ENCODE data around the gene ZNF500. TPM values are rescaled to one million over a fixed set of nuclear protein-coding genes. Genes with fewer than 3 reads are reported as not detected.

Gene ZNF500
- total and polyA plus RNA-seq, 2 donors (not counting 1 experiment from before 2014, with no cell fraction given) = 3.1 to 7.1 TPM

DNA sequence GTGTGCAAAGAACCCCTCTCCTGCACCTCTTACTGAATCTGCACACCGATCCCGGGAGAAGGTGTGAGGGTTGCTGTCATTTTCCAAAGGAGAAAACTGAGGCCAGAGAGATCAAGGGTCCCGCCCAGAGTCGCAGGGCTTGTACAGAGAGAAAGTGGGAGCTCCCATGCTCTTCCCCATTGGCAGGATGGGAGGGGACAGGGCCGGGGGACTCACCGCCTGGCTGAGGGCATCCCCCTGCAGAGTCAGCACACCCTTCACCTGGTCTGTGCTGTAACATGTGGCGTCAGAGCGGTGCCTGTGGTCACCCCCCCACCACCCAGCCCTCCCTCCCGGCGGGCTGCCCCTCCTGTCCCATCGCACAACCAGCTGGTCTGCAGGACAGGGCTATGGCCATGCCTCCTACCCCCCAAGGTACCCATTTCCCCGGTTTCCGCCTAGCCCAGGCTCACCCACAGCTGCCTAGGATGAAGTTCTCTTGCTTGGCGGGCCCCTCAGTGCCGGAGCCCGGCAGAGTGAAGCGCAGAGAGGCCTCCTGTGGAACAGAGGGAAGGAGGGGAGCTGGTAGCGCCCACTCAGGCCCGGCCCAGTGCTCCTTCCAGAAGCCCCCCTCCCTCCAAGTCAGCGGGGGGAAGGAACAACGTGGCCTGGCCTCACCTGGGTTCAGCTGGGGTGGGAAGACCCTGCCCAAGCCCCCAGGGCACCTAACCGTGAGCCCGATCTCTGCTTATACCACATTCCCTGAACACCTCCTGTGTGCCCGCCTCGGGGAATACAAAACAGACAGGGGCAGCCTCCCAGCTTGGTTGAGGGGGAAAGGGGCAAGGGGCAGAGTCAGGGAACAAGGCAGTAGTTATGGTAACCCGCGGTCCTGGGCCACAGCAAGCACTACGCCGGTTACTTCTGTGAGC is 34.3 kb upstream of the ZNF500 start:
- DNase-seq (ENCODE audit: low read depth in 2 of 2) = no peak
- Histone ChIP-seq H3K4me3 (replicated peaks in 1 of 4; ENCODE audit: control extremely low read depth in 1 of 4, insufficient read depth in 1 of 4, low read depth in 3 of 4, low read length in 4 of 4) (peak overlapping the region; percentile 62 to 79 (median 75)), H3K27ac (ENCODE audit: insufficient read depth, low read length) (no peak overlapping the region), H3K9ac (ENCODE audit: insufficient read depth, low read length) (peak overlapping the region; percentile 26), H3K4me1 (ENCODE audit: control insufficient read depth, extremely low read depth, insufficient read depth, low read length) (peaks cover 2% of the 10 kb centered on the region), H3K27me3 (ENCODE audit: control insufficient read depth, insufficient read depth, low read length) (no peaks in the 10 kb centered on the region), H2AFZ (ENCODE audit: low read length) (peak overlapping the region; percentile 91), H4K20me1 (ENCODE audit: control insufficient read depth, extremely low read depth, insufficient read depth, low read length) (no peaks in the 10 kb centered on the region), H3K79me2 (ENCODE audit: control insufficient read depth, insufficient read depth, low read length) (no peaks in the 10 kb centered on the region), H3K36me3 (ENCODE audit: control insufficient read depth, insufficient read depth, low read length) (peaks cover 6% of the 10 kb centered on the region), H3K9me3 (ENCODE audit: control insufficient read depth, insufficient read depth, low read depth, low read length) (no peaks in the 10 kb centered on the region), H3K4me2 (ENCODE audit: extremely low read depth, insufficient read depth, low read length) (peak overlapping the region; percentile 88)
- no peak for TF ChIP-seq EZH2 (IDR thresholded peaks at IDR 0.05; ENCODE audit: low read length, missing control alignments)
- TF ChIP-seq, protein P1, sequence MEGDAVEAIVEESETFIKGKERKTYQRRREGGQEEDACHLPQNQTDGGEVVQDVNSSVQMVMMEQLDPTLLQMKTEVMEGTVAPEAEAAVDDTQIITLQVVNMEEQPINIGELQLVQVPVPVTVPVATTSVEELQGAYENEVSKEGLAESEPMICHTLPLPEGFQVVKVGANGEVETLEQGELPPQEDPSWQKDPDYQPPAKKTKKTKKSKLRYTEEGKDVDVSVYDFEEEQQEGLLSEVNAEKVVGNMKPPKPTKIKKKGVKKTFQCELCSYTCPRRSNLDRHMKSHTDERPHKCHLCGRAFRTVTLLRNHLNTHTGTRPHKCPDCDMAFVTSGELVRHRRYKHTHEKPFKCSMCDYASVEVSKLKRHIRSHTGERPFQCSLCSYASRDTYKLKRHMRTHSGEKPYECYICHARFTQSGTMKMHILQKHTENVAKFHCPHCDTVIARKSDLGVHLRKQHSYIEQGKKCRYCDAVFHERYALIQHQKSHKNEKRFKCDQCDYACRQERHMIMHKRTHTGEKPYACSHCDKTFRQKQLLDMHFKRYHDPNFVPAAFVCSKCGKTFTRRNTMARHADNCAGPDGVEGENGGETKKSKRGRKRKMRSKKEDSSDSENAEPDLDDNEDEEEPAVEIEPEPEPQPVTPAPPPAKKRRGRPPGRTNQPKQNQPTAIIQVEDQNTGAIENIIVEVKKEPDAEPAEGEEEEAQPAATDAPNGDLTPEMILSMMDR (conservative IDR thresholded peaks at IDR 0.05 in 1 of 2, IDR thresholded peaks at IDR 0.05 in 1 of 2; ENCODE audit: low read depth in 1 of 2, low read length in 2 of 2) = no peak

DNA sequence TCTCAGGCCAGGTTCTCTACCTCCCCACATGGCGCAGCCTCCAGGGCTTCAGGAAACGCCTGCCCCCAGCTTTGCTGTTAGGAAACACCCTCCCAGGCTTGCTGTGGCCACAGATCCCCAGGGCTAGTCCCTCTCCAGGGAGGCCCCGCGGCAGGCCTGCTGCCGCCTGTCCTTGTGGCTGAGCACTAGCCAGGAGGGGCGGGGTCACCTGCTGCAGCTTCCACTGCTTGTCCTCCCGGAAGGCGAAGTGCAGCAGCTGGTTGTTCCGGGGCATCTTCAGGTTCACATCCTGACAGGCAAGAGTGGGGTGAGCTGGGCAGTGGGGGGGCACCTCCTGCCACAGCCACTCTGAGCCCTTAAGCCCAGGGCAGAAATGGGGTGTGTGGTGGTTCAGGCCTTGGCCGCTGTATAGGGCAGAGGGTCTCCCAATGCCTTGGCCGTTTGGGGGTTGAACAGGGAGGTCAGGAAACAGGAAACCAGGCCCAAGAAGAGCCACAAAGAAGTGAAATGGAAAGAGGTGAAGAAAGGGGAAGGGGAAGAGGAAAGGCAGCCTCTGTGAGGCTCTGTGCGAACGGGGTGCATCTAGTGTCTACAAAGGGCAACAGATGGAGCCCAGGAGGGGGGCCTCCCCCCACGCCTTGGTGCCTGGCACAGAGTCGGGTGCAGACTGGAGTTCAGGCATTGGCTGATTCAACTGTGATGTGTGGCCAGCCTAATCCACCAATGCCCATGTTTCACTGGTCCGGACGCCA is 33.5 kb upstream of the ZNF500 start:
- H3K9me3 ChIP-seq (ENCODE audit: control insufficient read depth, insufficient read depth, low read depth, low read length) = no peaks in the 10 kb centered on the region
- H3K27ac ChIP-seq (ENCODE audit: insufficient read depth, low read length) = no peak overlapping the region
- no peak for TF ChIP-seq EZH2 (IDR thresholded peaks at IDR 0.05; ENCODE audit: low read length, missing control alignments)
- TF ChIP-seq, protein P1 (conservative IDR thresholded peaks at IDR 0.05 in 1 of 2, IDR thresholded peaks at IDR 0.05 in 1 of 2; ENCODE audit: low read depth in 1 of 2, low read length in 2 of 2) = no peak
- no peak overlapping the region for H3K4me3 ChIP-seq (replicated peaks in 1 of 4; ENCODE audit: control extremely low read depth in 1 of 4, insufficient read depth in 1 of 4, low read depth in 3 of 4, low read length in 4 of 4)
- H2AFZ ChIP-seq (ENCODE audit: low read length) = no peak overlapping the region
- peaks cover 6% of the 10 kb centered on the region for H3K36me3 ChIP-seq (ENCODE audit: control insufficient read depth, insufficient read depth, low read length)
- no peak for DNase-seq (ENCODE audit: low read depth in 2 of 2)
- H3K4me1 ChIP-seq (ENCODE audit: control insufficient read depth, extremely low read depth, insufficient read depth, low read length) = peaks cover 2% of the 10 kb centered on the region
- H4K20me1 ChIP-seq (ENCODE audit: control insufficient read depth, extremely low read depth, insufficient read depth, low read length) = no peaks in the 10 kb centered on the region
- no peaks in the 10 kb centered on the region for H3K79me2 ChIP-seq (ENCODE audit: control insufficient read depth, insufficient read depth, low read length)
- H3K9ac ChIP-seq (ENCODE audit: insufficient read depth, low read length) = no peak overlapping the region
- H3K4me2 ChIP-seq (ENCODE audit: extremely low read depth, insufficient read depth, low read length) = no peak overlapping the region
- H3K27me3 ChIP-seq (ENCODE audit: control insufficient read depth, insufficient read depth, low read length) = no peaks in the 10 kb centered on the region

DNA sequence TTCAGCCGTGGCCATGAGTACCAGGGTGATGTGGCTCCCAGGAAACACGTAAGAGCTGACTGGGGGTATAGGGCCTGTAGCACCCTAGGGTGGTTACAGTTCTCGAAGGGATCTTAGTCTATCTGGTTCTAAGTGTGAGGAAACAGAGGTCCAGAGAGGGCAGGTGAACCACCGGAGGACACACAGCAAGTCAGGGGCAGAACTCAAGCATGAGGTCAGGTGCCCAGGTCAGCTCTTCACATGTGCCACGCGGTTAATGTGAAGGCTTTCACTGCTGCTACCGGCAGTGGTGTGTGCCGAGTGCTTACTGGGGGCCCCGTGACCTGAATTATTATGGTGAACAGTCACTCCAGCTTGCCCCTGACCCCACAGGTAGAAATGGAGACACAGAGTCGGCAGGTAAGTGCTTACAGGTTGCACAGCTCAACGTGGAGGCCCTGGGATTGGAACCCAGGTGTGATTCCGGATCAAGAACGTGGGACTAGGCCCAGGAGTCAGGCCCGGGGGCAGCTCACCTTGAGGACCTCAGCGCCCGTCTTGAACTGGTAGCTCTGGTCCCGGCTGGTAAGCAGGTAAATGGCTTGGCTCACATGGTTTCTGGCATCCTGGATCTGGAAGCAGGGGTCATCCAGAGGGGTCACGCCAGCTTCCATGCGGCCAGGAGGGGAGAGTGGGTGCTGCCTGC is 32.4 kb upstream of the ZNF500 start:
- Histone ChIP-seq H3K4me3 (replicated peaks in 1 of 4; ENCODE audit: control extremely low read depth in 1 of 4, insufficient read depth in 1 of 4, low read depth in 3 of 4, low read length in 4 of 4) (no peak overlapping the region), H3K27ac (ENCODE audit: insufficient read depth, low read length) (no peak overlapping the region)
- no peak for DNase-seq (ENCODE audit: low read depth in 2 of 2)

More for the DNA sequence above, 32.4 kb upstream of the ZNF500 start:
- Histone ChIP-seq H4K20me1 (ENCODE audit: control insufficient read depth, extremely low read depth, insufficient read depth, low read length) (no peaks in the 10 kb centered on the region), H3K4me2 (ENCODE audit: extremely low read depth, insufficient read depth, low read length) (no peak overlapping the region), H3K9ac (ENCODE audit: insufficient read depth, low read length) (no peak overlapping the region), H3K79me2 (ENCODE audit: control insufficient read depth, insufficient read depth, low read length) (no peaks in the 10 kb centered on the region), H2AFZ (ENCODE audit: low read length) (no peak overlapping the region), H3K4me1 (ENCODE audit: control insufficient read depth, extremely low read depth, insufficient read depth, low read length) (peaks cover 2% of the 10 kb centered on the region), H3K9me3 (ENCODE audit: control insufficient read depth, insufficient read depth, low read depth, low read length) (no peaks in the 10 kb centered on the region), H3K36me3 (ENCODE audit: control insufficient read depth, insufficient read depth, low read length) (no peaks in the 10 kb centered on the region), H3K27me3 (ENCODE audit: control insufficient read depth, insufficient read depth, low read length) (no peaks in the 10 kb centered on the region)
- no peak for TF ChIP-seq EZH2 (IDR thresholded peaks at IDR 0.05; ENCODE audit: low read length, missing control alignments)
- TF ChIP-seq, protein P1 (conservative IDR thresholded peaks at IDR 0.05 in 1 of 2, IDR thresholded peaks at IDR 0.05 in 1 of 2; ENCODE audit: low read depth in 1 of 2, low read length in 2 of 2) = no peak
